ENCODE results near the gene BEST1. TPM values are rescaled to one million over a fixed set of nuclear protein-coding genes. Genes with fewer than 3 reads are reported as not detected.

Gene BEST1
- total and polyA plus RNA-seq, 2 of the 13 experiments (the other 11 are each of a cell fraction or from before 2014, with no cell fraction given): 0.09 to 0.65 TPM

DNA sequence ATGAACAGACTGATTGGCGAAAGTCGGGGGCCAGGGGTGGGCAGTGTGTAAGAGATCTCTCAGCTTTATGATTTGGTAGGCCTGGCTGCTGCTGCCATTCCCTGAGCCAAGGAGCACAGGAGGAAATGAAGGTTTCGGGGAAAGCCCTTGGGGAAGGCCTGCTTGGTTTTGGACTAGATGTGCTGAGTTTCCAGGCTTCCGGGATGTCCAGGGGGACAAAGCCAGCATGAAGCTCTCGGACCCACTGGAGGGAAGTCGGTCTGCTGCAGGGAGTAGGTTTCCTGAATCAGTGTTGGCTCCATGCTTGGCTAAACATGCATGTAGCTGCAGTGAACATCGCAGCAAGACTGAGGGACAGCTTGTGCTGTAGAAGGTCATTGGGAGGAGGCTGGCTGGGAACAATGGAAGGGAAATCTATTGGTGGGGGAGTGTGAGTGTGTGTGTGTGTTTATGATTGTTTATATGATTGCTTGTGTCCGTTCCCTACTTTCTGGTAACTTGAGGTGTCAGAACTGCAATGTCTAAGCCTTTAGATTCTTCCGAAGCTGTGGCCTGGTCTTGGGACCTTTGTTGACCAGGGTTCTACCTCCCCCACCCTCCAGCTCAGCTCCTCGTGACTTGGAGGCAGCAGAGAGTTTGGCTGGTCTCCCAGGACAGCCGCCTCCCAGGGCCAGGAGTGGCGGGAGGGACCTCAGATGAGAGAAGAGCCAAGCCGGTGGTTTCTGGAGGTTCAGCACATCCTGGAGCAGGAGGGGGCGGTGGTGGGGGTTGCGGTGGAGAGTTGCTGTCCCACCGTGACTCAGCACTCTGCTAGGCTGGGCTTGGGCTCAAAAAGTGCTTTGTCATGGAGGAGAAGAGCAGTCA, 21.3 kb downstream of the BEST1 start (continued):
- TF ChIP-seq, protein P1, sequence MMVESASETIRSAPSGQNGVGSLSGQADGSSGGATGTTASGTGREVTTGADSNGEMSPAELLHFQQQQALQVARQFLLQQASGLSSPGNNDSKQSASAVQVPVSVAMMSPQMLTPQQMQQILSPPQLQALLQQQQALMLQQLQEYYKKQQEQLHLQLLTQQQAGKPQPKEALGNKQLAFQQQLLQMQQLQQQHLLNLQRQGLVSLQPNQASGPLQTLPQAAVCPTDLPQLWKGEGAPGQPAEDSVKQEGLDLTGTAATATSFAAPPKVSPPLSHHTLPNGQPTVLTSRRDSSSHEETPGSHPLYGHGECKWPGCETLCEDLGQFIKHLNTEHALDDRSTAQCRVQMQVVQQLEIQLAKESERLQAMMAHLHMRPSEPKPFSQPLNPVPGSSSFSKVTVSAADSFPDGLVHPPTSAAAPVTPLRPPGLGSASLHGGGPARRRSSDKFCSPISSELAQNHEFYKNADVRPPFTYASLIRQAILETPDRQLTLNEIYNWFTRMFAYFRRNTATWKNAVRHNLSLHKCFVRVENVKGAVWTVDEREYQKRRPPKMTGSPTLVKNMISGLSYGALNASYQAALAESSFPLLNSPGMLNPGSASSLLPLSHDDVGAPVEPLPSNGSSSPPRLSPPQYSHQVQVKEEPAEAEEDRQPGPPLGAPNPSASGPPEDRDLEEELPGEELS (CRISPR knock-in tag; IDR thresholded peaks at IDR 0.05): peak; percentile 69
- TF ChIP-seq FOXO1 (CRISPR knock-in tag; IDR thresholded peaks at IDR 0.05) (peak; percentile 57; the same call in 1 of the 2 replicates), MAF1 (CRISPR knock-in tag; IDR thresholded peaks at IDR 0.05; ENCODE audit: borderline replicate concordance) (0 out of 2 replicates have a peak, but pooled peaks have one; percentile 7), KAT8 (CRISPR knock-in tag; IDR thresholded peaks at IDR 0.05) (peak; percentile 82), STAT6 (CRISPR knock-in tag; IDR thresholded peaks at IDR 0.05; ENCODE audit: borderline replicate concordance) (0 out of 2 replicates have a peak, but pooled peaks have one; percentile 46), PITX1 (CRISPR knock-in tag; IDR thresholded peaks at IDR 0.05) (0 out of 2 replicates have a peak, but pooled peaks have one; percentile 3), TAF1 (CRISPR knock-in tag; IDR thresholded peaks at IDR 0.05) (peak; percentile 68), TBX3 (IDR thresholded peaks at IDR 0.05; ENCODE audit: borderline replicate concordance) (0 out of 2 replicates have a peak, but pooled peaks have one; percentile 20), E2F5 (CRISPR knock-in tag; conservative IDR thresholded peaks at IDR 0.05) (no peak)
- TF ChIP-seq, protein P2, sequence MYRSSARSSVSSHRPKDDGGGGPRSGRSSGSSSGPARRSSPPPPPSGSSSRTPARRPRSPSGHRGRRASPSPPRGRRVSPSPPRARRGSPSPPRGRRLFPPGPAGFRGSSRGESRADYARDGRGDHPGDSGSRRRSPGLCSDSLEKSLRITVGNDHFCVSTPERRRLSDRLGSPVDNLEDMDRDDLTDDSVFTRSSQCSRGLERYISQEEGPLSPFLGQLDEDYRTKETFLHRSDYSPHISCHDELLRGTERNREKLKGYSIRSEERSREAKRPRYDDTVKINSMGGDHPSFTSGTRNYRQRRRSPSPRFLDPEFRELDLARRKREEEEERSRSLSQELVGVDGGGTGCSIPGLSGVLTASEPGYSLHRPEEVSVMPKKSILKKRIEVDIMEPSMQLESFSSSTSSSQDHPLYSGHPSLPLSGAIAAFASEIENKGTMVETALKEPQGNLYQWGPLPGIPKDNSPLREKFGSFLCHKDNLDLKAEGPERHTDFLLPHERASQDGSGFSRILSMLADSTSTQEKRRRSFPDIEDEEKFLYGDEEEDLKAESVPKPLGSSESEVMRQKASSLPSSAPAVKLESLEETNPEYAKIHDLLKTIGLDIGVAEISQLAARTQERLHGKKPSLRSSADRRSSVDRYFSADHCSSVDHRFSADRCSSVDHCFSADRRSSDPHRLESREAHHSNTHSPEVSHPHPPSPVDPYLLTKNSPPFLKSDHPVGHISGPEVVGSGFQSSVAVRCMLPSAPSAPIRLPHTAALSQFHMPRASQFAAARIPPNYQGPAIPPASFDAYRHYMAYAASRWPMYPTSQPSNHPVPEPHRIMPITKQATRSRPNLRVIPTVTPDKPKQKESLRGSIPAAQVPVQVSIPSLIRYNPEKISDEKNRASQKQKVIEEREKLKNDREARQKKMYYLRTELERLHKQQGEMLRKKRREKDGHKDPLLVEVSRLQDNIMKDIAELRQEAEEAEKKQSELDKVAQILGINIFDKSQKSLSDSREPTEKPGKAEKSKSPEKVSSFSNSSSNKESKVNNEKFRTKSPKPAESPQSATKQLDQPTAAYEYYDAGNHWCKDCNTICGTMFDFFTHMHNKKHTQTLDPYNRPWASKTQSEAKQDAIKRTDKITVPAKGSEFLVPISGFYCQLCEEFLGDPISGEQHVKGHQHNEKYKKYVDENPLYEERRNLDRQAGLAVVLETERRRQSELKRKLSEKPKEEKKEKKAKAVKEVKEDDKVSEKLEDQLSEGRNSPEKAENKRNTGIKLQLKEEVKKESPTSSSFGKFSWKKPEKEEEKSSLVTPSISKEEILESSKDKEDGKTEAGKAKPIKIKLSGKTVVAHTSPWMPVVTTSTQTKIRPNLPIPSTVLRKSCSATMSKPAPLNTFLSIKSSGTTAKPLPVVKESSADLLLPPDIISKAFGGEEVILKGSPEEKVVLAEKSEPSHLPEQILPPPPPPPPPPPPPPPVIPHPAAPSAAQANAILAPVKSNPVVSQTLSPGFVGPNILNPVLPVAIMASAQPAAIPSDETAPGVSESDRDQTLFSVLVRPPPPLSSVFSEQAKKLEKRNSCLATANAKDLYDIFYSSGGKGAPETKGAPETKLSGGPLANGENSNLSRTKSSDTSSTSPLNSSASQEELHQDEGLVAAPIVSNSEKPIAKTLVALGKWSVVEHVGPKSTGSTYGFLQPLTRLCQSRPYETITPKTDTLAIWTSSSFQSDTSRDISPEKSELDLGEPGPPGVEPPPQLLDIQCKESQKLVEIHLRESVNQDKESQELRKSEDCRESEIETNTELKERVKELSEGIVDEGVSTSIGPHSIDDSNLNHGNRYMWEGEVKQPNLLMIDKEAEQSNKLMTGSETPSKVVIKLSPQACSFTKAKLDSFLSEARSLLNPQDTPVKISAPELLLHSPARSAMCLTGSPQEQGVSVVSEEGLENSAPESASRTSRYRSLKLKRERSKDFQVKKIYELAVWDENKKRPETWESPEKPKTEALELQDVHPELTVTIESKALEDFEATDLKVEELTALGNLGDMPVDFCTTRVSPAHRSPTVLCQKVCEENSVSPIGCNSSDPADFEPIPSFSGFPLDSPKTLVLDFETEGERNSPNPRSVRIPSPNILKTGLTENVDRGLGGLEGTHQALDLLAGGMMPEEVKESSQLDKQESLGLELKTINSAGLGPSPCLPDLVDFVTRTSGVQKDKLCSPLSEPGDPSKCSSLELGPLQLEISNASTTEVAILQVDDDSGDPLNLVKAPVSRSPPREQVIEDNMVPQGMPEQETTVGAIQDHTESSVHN (CRISPR knock-in tag; IDR thresholded peaks at IDR 0.05): 0 out of 2 replicates have a peak, but pooled peaks have one; percentile 86
- TF ChIP-seq, protein P3, sequence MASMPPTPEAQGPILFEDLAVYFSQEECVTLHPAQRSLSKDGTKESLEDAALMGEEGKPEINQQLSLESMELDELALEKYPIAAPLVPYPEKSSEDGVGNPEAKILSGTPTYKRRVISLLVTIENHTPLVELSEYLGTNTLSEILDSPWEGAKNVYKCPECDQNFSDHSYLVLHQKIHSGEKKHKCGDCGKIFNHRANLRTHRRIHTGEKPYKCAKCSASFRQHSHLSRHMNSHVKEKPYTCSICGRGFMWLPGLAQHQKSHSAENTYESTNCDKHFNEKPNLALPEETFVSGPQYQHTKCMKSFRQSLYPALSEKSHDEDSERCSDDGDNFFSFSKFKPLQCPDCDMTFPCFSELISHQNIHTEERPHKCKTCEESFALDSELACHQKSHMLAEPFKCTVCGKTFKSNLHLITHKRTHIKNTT (CRISPR knock-in tag; IDR thresholded peaks at IDR 0.05): no peak
